ENCODE results near the gene ZNF630.

- TF ChIP-seq CTCF (IDR thresholded peaks at IDR 0.05) (no peak), POLR2A (IDR thresholded peaks at IDR 0.05) (no peak)
Observed at GRCh38 chrX:48064261-48064660, 7.2 kb downstream of the ZNF630 start.
